Measurements from ENCODE around the gene NAPSA.
A peak's percentile ranks its signal among the peaks of the same experiment; 100 is the strongest.

GRCh38 chr19:50328873-50329145, 36.6 kb downstream of the NAPSA start:
- no peak for TF ChIP-seq EZH2 (IDR thresholded peaks at IDR 0.05; ENCODE audit: borderline replicate concordance, low read depth, low read length)
- no peak for TF ChIP-seq HINFP (tag; conservative IDR thresholded peaks at IDR 0.05; ENCODE audit: low read depth)
- TF ChIP-seq MAX (CRISPR knock-in tag; IDR thresholded peaks at IDR 0.05) = no peak
- TF ChIP-seq, protein P1, sequence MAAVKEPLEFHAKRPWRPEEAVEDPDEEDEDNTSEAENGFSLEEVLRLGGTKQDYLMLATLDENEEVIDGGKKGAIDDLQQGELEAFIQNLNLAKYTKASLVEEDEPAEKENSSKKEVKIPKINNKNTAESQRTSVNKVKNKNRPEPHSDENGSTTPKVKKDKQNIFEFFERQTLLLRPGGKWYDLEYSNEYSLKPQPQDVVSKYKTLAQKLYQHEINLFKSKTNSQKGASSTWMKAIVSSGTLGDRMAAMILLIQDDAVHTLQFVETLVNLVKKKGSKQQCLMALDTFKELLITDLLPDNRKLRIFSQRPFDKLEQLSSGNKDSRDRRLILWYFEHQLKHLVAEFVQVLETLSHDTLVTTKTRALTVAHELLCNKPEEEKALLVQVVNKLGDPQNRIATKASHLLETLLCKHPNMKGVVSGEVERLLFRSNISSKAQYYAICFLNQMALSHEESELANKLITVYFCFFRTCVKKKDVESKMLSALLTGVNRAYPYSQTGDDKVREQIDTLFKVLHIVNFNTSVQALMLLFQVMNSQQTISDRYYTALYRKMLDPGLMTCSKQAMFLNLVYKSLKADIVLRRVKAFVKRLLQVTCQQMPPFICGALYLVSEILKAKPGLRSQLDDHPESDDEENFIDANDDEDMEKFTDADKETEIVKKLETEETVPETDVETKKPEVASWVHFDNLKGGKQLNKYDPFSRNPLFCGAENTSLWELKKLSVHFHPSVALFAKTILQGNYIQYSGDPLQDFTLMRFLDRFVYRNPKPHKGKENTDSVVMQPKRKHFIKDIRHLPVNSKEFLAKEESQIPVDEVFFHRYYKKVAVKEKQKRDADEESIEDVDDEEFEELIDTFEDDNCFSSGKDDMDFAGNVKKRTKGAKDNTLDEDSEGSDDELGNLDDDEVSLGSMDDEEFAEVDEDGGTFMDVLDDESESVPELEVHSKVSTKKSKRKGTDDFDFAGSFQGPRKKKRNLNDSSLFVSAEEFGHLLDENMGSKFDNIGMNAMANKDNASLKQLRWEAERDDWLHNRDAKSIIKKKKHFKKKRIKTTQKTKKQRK (IDR thresholded peaks at IDR 0.05; ENCODE audit: borderline replicate concordance, low read depth, low read length) = no peak
- TF ChIP-seq NEUROD1 (IDR thresholded peaks at IDR 0.05; ENCODE audit: borderline replicate concordance, low read depth, low read length, partially characterized antibody) = no peak
- TF ChIP-seq ZNF133 (CRISPR knock-in tag; IDR thresholded peaks at IDR 0.05) = no peak
- no peak for TF ChIP-seq ZNF75A (CRISPR knock-in tag; IDR thresholded peaks at IDR 0.05)
- no peak for TF ChIP-seq MCM7 (IDR thresholded peaks at IDR 0.05)
- TF ChIP-seq, protein P2, sequence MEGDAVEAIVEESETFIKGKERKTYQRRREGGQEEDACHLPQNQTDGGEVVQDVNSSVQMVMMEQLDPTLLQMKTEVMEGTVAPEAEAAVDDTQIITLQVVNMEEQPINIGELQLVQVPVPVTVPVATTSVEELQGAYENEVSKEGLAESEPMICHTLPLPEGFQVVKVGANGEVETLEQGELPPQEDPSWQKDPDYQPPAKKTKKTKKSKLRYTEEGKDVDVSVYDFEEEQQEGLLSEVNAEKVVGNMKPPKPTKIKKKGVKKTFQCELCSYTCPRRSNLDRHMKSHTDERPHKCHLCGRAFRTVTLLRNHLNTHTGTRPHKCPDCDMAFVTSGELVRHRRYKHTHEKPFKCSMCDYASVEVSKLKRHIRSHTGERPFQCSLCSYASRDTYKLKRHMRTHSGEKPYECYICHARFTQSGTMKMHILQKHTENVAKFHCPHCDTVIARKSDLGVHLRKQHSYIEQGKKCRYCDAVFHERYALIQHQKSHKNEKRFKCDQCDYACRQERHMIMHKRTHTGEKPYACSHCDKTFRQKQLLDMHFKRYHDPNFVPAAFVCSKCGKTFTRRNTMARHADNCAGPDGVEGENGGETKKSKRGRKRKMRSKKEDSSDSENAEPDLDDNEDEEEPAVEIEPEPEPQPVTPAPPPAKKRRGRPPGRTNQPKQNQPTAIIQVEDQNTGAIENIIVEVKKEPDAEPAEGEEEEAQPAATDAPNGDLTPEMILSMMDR (IDR thresholded peaks at IDR 0.05 in 2 of 3, conservative IDR thresholded peaks at IDR 0.05 in 1 of 3; ENCODE audit: insufficient read depth in 2 of 3, low read depth in 1 of 3, low read length in 3 of 3) = peak in 1 of 3 experiments; percentile 55; a peak in 1 of 6 replicates
- TF ChIP-seq ZNF23 (CRISPR knock-in tag; IDR thresholded peaks at IDR 0.05) = no peak
- TF ChIP-seq, protein P3, sequence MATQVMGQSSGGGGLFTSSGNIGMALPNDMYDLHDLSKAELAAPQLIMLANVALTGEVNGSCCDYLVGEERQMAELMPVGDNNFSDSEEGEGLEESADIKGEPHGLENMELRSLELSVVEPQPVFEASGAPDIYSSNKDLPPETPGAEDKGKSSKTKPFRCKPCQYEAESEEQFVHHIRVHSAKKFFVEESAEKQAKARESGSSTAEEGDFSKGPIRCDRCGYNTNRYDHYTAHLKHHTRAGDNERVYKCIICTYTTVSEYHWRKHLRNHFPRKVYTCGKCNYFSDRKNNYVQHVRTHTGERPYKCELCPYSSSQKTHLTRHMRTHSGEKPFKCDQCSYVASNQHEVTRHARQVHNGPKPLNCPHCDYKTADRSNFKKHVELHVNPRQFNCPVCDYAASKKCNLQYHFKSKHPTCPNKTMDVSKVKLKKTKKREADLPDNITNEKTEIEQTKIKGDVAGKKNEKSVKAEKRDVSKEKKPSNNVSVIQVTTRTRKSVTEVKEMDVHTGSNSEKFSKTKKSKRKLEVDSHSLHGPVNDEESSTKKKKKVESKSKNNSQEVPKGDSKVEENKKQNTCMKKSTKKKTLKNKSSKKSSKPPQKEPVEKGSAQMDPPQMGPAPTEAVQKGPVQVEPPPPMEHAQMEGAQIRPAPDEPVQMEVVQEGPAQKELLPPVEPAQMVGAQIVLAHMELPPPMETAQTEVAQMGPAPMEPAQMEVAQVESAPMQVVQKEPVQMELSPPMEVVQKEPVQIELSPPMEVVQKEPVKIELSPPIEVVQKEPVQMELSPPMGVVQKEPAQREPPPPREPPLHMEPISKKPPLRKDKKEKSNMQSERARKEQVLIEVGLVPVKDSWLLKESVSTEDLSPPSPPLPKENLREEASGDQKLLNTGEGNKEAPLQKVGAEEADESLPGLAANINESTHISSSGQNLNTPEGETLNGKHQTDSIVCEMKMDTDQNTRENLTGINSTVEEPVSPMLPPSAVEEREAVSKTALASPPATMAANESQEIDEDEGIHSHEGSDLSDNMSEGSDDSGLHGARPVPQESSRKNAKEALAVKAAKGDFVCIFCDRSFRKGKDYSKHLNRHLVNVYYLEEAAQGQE (IDR thresholded peaks at IDR 0.05; ENCODE audit: borderline replicate concordance) = no peak
- TF ChIP-seq, protein P3 (CRISPR knock-in tag; IDR thresholded peaks at IDR 0.05; ENCODE audit: low read depth) = no peak
- TF ChIP-seq POLR2A (conservative IDR thresholded peaks at IDR 0.05) = no peak

All from K562 (cell line).